IPS-18c (cell line): ENCODE data around the gene STK24.

Experiments used
- H3K4me3 ChIP-seq: 2 replicates; pipeline ENCODE4 v1.7.0; 2013; ENCODE audit warnings: low read depth, mild to moderate bottlenecking, low read length, moderate library complexity; ENCODE audit not compliant: insufficient read depth
- H3K9me3 ChIP-seq: one replicate; pipeline ENCODE4 v1.6.1; 2013; ENCODE audit warnings: mild to moderate bottlenecking, low read length, moderate library complexity; ENCODE audit not compliant: control insufficient read depth, insufficient read depth

Gene STK24

GRCh38 chr13:98568918-98569317 lies 8.0 kb downstream of the STK24 start:
- H3K4me3 ChIP-seq = no peak overlapping the region

DNA sequence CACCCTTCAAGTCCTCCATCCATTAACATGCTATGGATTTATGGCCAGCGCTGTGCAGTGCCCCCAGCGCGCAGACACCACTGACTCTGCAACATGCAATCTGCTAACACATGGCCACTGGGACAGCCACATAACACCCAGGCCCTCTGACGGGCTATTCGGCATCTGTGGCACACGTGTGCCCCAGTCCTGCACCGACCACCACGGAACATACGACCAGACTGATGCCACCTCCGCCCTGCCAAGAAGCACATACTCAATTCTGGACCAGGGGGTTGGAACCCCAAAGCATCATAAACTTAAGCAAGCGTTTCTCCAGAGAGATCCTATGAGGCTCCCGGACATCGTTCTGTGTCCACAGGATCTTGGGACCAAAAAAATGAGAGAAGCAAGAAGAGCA lies 9.8 kb downstream of the STK24 start:
- no peaks in the 10 kb centered on the region for H3K9me3 ChIP-seq
- H3K4me3 ChIP-seq = no peak overlapping the region

More at GRCh38 chr13:98568918-98569317, 8.0 kb downstream of the STK24 start:
- no peaks in the 10 kb centered on the region for H3K9me3 ChIP-seq

- H3K4me3 ChIP-seq = no peak overlapping the region
- no peaks in the 10 kb centered on the region for H3K9me3 ChIP-seq
These were observed 11.0 kb downstream of the STK24 start for GRCh38 chr13:98565726-98566565.

DNA sequence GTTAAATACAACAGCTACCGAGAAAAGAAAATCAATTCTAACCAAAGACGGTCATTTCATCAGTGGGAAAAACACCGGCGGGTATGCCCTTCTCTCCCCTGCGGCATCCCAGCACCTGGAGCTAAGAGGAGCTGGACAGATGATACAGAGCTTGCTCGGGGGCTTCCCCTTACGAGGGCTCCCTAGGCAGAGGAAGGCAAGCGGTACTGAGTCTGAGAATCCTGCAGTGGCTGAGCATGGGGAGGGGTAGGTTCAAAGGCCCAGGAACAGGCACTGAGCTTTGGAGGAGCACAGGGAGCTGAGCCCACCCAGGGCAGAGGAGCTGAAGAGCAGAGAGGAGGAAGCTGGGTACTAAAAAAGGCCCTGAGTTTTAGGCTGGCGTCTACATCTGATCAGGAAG lies 12.7 kb downstream of the STK24 start:
- Histone ChIP-seq H3K4me3 (no peak overlapping the region), H3K9me3 (peaks cover under 1% of the 10 kb centered on the region)

DNA sequence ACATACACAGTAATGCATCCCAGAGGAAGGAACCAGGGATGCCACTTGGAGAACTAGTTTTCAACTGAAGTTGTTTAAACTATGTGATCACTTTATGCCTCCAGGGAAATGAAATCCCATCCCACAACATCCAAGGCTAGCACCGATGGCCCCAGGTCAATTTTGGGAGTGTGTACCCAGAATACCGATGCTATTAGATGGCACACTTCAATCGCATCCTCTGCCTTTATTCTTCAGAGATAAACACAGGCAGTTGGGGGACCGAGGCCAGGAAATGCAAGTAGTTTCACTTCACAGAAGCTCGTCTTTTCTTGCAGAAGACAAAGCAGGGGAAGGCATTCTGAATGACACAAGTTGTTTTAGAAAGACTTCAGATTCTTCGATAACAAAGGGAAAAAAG lies 13.8 kb downstream of the STK24 start:
- Histone ChIP-seq H3K4me3 (no peak overlapping the region), H3K9me3 (peaks cover 3% of the 10 kb centered on the region)

- Histone ChIP-seq H3K4me3 (no peak overlapping the region), H3K9me3 (peaks cover 3% of the 10 kb centered on the region)
These were observed 17.7 kb downstream of the STK24 start for GRCh38 chr13:98559169-98559568.

- Histone ChIP-seq H3K9me3 (peaks cover 3% of the 10 kb centered on the region), H3K4me3 (no peak overlapping the region)
These were observed 18.7 kb downstream of the STK24 start for GRCh38 chr13:98557937-98558792.

DNA sequence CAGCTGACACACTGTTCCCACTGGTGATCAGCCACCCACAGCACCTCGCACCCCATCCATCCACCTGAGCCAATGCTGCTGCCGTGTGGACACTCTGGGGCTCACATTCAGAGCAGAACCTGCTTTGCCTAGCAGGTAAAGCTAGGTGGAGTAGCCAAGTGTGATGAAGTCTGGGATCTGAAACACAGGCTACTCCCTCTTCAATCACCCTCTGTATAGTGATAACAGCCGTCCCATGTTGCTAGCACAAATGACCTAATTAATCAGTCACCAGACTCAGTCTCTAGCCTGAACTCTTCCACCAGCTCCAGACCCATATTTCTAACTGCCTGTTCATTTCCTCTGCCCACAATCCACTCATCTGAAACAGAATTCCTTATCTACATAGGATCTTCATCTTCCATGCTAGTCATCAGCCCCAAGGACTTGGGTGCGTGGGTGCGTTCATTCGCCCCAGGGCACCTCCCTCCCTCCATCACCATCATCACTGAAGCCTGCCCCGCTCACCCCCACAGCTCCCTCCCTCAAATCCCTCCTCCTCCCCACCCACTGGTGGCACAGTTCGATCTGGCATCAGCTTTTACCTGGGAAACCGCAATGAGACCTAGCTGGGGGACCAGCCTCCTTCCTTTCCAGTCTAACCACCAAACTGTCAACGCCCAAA lies 19.8 kb downstream of the STK24 start:
- Histone ChIP-seq H3K9me3 (peaks cover 3% of the 10 kb centered on the region), H3K4me3 (no peak overlapping the region)

DNA sequence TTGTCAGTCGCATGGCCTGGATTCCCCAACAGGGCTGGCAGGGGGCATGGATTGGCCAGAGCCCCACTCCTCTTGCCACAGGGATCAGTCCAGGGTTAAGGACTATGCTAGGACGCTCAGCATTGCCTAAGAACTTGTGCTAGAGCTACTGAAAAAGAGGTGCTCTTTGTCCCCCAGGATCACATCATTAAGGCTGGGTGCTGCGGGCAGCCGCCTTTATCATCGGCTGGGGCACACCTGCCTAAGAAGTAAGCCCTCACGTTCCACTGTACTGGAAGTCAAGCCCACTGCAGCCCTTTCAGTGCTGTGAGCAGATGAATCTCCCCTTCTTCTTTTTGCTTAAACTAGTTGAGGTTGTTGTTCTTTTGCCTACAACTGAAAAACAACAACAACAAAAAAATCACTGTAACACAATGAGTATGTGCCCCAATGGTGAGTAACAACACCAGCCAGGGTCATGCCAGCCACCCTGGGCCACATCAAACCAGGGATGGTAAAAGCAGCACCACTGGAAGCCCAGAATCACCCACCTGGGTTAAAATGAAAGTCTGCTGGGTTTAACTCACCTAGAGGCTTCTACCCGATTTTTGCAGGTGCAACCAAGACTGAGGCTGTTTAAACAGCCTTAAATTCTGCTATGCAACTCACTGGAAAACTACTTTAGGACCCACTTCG lies 20.6 kb downstream of the STK24 start:
- H3K4me3 ChIP-seq = no peak overlapping the region
- peaks cover 3% of the 10 kb centered on the region for H3K9me3 ChIP-seq

DNA sequence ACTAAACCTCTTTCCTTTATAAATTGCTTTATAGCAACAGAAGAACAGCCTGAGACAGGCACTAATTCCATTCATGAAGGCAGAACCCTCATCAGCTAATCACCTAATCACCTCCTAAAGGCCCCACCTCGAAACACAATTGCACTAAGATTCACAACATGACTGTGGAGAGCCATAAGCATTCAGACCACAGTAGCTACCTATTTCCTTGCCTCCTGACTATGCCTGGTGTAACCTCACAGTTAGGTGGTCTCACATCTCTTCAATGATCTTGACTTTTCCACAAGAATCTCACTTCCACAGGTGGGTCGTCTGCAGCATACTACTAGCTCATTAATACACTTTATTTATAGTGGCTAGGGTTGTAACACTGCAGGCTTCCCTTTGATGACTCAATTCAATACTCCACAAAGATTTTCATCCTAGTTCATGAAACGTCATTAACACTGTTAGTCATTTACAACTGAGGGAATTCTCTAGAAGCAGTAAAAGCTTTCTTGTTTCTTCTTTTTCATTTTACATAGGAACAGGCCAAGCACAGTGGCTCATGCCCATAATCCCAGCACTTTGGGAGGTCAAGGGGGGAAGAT lies 27.1 kb downstream of the STK24 start:
- Histone ChIP-seq H3K4me3 (no peak overlapping the region), H3K9me3 (no peaks in the 10 kb centered on the region)

DNA sequence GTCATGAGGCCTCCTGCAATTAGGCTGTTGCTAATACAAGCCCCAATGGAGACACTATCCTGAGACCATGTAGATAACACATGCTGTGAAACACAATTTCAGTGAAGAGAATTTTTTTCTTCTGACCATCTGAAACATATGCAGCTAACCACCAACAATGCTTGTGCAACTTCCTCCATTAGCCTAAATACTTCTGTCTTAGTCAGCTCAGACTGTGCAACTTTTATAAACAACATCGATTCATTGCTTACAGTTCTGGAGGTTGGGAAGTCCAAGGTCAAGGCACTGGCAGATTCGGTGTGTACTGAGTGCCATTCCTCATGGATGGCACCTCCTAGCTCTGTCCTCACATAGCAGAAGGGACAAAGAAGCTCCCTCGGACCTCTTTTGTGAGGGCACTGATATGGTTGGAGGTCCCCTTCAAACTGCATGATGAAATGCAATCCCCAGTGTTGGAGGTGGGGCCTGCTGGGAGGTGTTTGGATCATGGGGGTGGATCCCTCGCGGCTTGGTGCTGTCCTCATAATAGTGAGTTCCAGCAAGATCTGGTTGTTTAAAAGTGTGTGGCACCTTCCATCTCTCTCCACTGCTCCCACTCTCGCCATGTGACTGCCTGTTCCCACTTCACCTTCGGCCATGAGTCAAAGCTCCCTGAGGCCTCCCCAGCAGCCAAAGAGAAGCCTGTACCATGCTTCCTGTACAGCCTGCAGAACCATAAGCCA lies 27.7 kb downstream of the STK24 start:
- Histone ChIP-seq H3K9me3 (no peaks in the 10 kb centered on the region), H3K4me3 (no peak overlapping the region)

DNA sequence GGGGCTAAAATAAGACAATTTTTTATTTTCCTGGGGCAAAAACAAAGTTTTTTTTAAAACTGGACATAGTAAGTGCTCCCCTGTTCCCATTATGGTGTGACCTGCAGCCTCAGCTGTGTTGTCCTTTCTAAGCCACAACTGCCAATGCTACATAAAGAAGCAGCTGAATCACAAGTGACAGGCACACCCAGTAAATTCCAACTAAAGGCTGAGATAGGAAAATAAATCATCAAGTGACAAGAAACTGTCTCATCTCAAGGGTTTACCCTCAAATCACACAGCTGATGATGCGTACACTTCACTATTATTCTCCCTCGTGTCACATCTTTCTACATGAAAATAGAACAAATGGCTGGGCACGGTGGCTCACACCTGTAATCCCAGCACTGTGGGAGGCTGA lies 28.7 kb downstream of the STK24 start:
- Histone ChIP-seq H3K9me3 (no peaks in the 10 kb centered on the region), H3K4me3 (no peak overlapping the region)

- H3K9me3 ChIP-seq = no peaks in the 10 kb centered on the region
These were observed 29.5 kb downstream of the STK24 start for GRCh38 chr13:98547455-98547854.

GRCh38 chr13:98546402-98546801 lies 30.5 kb downstream of the STK24 start:
- Histone ChIP-seq H3K9me3 (no peaks in the 10 kb centered on the region), H3K4me3 (no peak overlapping the region)

More at GRCh38 chr13:98547455-98547854, 29.5 kb downstream of the STK24 start:
- no peak overlapping the region for H3K4me3 ChIP-seq

DNA sequence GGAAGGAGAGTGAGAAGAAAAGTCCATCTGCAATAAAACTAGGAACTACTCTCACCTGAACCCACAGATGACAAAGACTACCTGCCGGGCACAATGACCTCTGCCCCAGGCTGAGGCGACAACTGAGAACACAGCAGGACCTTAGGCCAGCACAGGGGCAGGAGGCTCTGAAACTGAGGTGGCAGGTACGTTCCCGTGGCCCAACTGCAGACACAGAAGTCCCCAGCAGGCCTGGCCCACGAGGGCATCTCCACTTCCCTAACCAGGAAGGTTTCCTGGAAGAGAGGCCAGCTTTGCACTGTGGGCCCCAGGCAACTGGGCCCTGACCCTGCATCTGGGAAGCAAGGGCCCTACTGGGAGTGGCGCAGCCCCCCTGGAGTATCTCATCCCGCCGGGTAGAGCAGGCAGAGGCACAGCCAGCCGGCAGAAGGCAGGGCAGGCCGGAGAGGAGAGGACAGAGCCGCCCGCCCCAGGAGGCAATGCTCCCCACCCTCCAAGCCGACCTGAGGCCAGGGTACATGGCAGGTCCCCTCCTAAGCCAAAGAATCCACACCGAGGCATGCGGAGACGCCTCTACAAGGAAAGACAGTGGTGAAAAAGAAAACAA lies 32.7 kb downstream of the STK24 start:
- H3K9me3 ChIP-seq = no peaks in the 10 kb centered on the region
- no peak overlapping the region; the same call in 1 of the 2 replicates for H3K4me3 ChIP-seq
